Measurements from ENCODE around the gene IFT25.

IFT25 gene

GRCh38 chr1:53929246-53929960, 16.1 kb downstream of the IFT25 start:
- in situ Hi-C loops (cut with HindIII; ENCODE audit: low sequenced_read_pairs): no loop called here
- no peak overlapping the region for H3K4me3 ChIP-seq (ENCODE audit: low read depth, low read length)
- no peak for DNase-seq (ENCODE audit: low read depth, low spot score)
- TF ChIP-seq CTCF (IDR thresholded peaks at IDR 0.05; ENCODE audit: low read depth, low read length): no peak

GRCh38 chr1:53927376-53927881, 18.1 kb downstream of the IFT25 start:
- H3K4me3 ChIP-seq (ENCODE audit: low read depth, low read length): no peak overlapping the region
- no peak for DNase-seq (ENCODE audit: low read depth, low spot score)
- no peak for TF ChIP-seq CTCF (IDR thresholded peaks at IDR 0.05; ENCODE audit: low read depth, low read length)
- in situ Hi-C loops (cut with HindIII; ENCODE audit: low sequenced_read_pairs): no loop called here

GRCh38 chr1:53919675-53920066, 25.8 kb downstream of the IFT25 start:
- no peak for DNase-seq (ENCODE audit: low read depth, low spot score)

GRCh38 chr1:53918343-53918742, 27.2 kb downstream of the IFT25 start:
- in situ Hi-C loops (cut with HindIII; ENCODE audit: low sequenced_read_pairs): no loop called here
- no peak overlapping the region for H3K4me3 ChIP-seq (ENCODE audit: low read depth, low read length)
- DNase-seq (ENCODE audit: low read depth, low spot score): no peak
- TF ChIP-seq CTCF (IDR thresholded peaks at IDR 0.05; ENCODE audit: low read depth, low read length): no peak

More at GRCh38 chr1:53919675-53920066, 25.8 kb downstream of the IFT25 start:
- H3K4me3 ChIP-seq (ENCODE audit: low read depth, low read length): no peak overlapping the region
- TF ChIP-seq CTCF (IDR thresholded peaks at IDR 0.05; ENCODE audit: low read depth, low read length): no peak
- in situ Hi-C loops (cut with HindIII; ENCODE audit: low sequenced_read_pairs): no loop called here

GRCh38 chr1:53913352-53914033, 32.0 kb downstream of the IFT25 start:
- no peak overlapping the region for H3K4me3 ChIP-seq (ENCODE audit: low read depth, low read length)
- in situ Hi-C loops (cut with HindIII; ENCODE audit: low sequenced_read_pairs): no loop called here
- DNase-seq (ENCODE audit: low read depth, low spot score): no peak
- TF ChIP-seq CTCF (IDR thresholded peaks at IDR 0.05; ENCODE audit: low read depth, low read length): no peak

- no peak for DNase-seq (ENCODE audit: low read depth, low spot score)
- in situ Hi-C loops (cut with HindIII; ENCODE audit: low sequenced_read_pairs): no loop called here
- TF ChIP-seq CTCF (IDR thresholded peaks at IDR 0.05; ENCODE audit: low read depth, low read length): no peak
- no peak overlapping the region for H3K4me3 ChIP-seq (ENCODE audit: low read depth, low read length)
Observed at GRCh38 chr1:53911442-53911841, 34.1 kb downstream of the IFT25 start.
